IMR-90 (cell line): Measurements from ENCODE around the gene NBEA. TPM values are rescaled to one million over a fixed set of nuclear protein-coding genes. Genes with fewer than 3 reads are reported as not detected.

ENCODE experiments used
- ATAC-seq: fragments of 200-7000 bp; cut with Tn5 transposase; 2 replicates; pipeline ENCODE4 v1.9.1; 2020; ENCODE audit warnings: low read depth, mild to moderate bottlenecking, moderate library complexity
- BruUV-seq: library from RNA; stranded (reverse); fragments of 400-500 nt; replicated peaks from 2 replicates; lab custom pipeline; 2021; lab: Mats Ljungman, UMichigan
- CTCF ChIA-PET: fragments of 300-600 bp; formaldehyde crosslinking; extraction: SDS; loops from one replicate; lab custom pipeline; 2021; ENCODE audit warnings: antibody characterized with exemption; lab: Yijun Ruan, JAX
- POLR2A ChIA-PET: fragments of 300-600 bp; sonication (Branson Sonifier 250); formaldehyde crosslinking; loops from one replicate; lab custom pipeline; 2022; ENCODE audit warnings: antibody characterized with exemption; ENCODE audit not compliant: unreplicated experiment; lab: Charles Lee
- DNase-seq: peaks from one replicate; pipeline ENCODE4 v3.0.0; 2013
- H2AFZ ChIP-seq: replicated peaks from 2 replicates; pipeline ENCODE3; 2013; ENCODE audit warnings: low read length, mild to moderate bottlenecking; ENCODE audit not compliant: poor library complexity
- H2AK5ac ChIP-seq: 2 replicates; pipeline ENCODE4 v1.6.1; 2013; ENCODE audit warnings: low read depth, low read length, inconsistent platforms
- H2AK9ac ChIP-seq: replicated peaks from 2 replicates; pipeline ENCODE3; 2013; ENCODE audit warnings: mild to moderate bottlenecking, low read depth, low read length, moderate library complexity; ENCODE audit not compliant: poor library complexity
- H2BK120ac ChIP-seq: 2 replicates; pipeline ENCODE4 v1.6.1; 2013; ENCODE audit warnings: low read depth, low read length, inconsistent platforms
- H2BK15ac ChIP-seq: 3 replicates; pipeline ENCODE4 v1.6.1; 2013; ENCODE audit warnings: low read depth, low read length, inconsistent platforms
- H2BK20ac ChIP-seq: 2 replicates; pipeline ENCODE4 v1.6.1; 2013; ENCODE audit warnings: low read depth, mild to moderate bottlenecking, inconsistent platforms, low read length, moderate library complexity
- H2BK5ac ChIP-seq: 2 replicates; pipeline ENCODE4 v1.6.1; 2013; ENCODE audit warnings: mild to moderate bottlenecking, low read depth, low read length, inconsistent platforms; ENCODE audit not compliant: poor library complexity, severe bottlenecking
- H3K14ac ChIP-seq: replicated peaks from 2 replicates; pipeline ENCODE4 v1.6.1; 2013; ENCODE audit warnings: low read depth, low read length, inconsistent platforms
- H3K18ac ChIP-seq: 2 replicates; pipeline ENCODE4 v1.6.1; 2013; ENCODE audit warnings: low read depth, low read length, control low read depth
- H3K23ac ChIP-seq: 2 replicates; pipeline ENCODE4 v1.6.1; 2013; ENCODE audit warnings: low read depth, low read length, inconsistent platforms
- H3K27ac ChIP-seq: 2 replicates; pipeline ENCODE4 v1.5.1; 2013; ENCODE audit warnings: mild to moderate bottlenecking, control low read depth, low read length; ENCODE audit not compliant: insufficient read depth
- H3K27me3 ChIP-seq: 2 replicates; pipeline ENCODE4 v1.6.1; 2013; ENCODE audit warnings: low read length; ENCODE audit not compliant: control insufficient read depth, insufficient read depth
- H3K36me3 ChIP-seq: 2 replicates; pipeline ENCODE4 v1.6.1; 2013; ENCODE audit warnings: low read length, mixed read lengths; ENCODE audit not compliant: control insufficient read depth, insufficient read depth
- H3K4ac ChIP-seq: 2 replicates; pipeline ENCODE4 v1.6.1; 2013; ENCODE audit warnings: low read depth, low read length, inconsistent platforms
- H3K4me1 ChIP-seq: 2 replicates; pipeline ENCODE4 v1.6.1; 2013; ENCODE audit warnings: low read length, mixed read lengths; ENCODE audit not compliant: control insufficient read depth, insufficient read depth
- H3K4me2 ChIP-seq: 2 replicates; pipeline ENCODE4 v1.6.1; 2013; ENCODE audit warnings: low read depth, mild to moderate bottlenecking, control low read depth, low read length, moderate library complexity
- H3K4me3 ChIP-seq: 2 replicates; pipeline ENCODE4 v1.5.1; 2013; ENCODE audit warnings: low read depth, mild to moderate bottlenecking, control low read depth, low read length, moderate library complexity; ENCODE audit not compliant: insufficient read depth
- H3K56ac ChIP-seq: 2 replicates; pipeline ENCODE4 v1.6.1; 2013; ENCODE audit warnings: low read length, inconsistent platforms; ENCODE audit not compliant: insufficient read depth; ENCODE audit errors: extremely low read depth
- H3K79me1 ChIP-seq, 2 experiments: 2 replicates each; pipeline ENCODE4 v1.6.1; 2013; ENCODE audit warnings: low read length in 2 of 2, inconsistent platforms in 1 of 2, low read depth in 1 of 2
- H3K9ac ChIP-seq: 2 replicates; pipeline ENCODE4 v1.6.1; 2013; ENCODE audit warnings: low read depth, low read length, control low read depth
- H3K9me1 ChIP-seq: 2 replicates; pipeline ENCODE4 v1.6.1; 2013; ENCODE audit warnings: low read length, inconsistent platforms; ENCODE audit not compliant: insufficient read depth
- H3K9me3 ChIP-seq: 2 replicates; pipeline ENCODE4 v1.6.1; 2013; ENCODE audit warnings: low read length; ENCODE audit not compliant: control insufficient read depth, insufficient read depth
- H4K20me1 ChIP-seq: 2 replicates; pipeline ENCODE4 v1.6.1; 2013; ENCODE audit warnings: low read length, inconsistent platforms; ENCODE audit not compliant: insufficient read depth
- H4K5ac ChIP-seq: 2 replicates; pipeline ENCODE4 v1.6.1; 2013; ENCODE audit warnings: mild to moderate bottlenecking, low read depth, low read length, control low read depth
- H4K8ac ChIP-seq, 2 experiments: 2 replicates each; pipeline ENCODE4 v1.6.1; 2013; ENCODE audit warnings: low read depth in 2 of 2, low read length in 2 of 2, control low read depth in 1 of 2, inconsistent platforms in 1 of 2
- H4K91ac ChIP-seq: 2 replicates; pipeline ENCODE4 v1.6.1; 2013; ENCODE audit warnings: low read depth, low read length, inconsistent platforms; ENCODE audit not compliant: insufficient read depth
- MAFK ChIP-seq: IDR thresholded peaks from 2 replicates; pipeline ENCODE4 v1.6.1; 2012; ENCODE audit warnings: low read depth, low read length, improper control_type of control experiment
- POLR2A ChIP-seq: IDR thresholded peaks from 2 replicates; pipeline ENCODE4 v1.6.1; 2012; ENCODE audit warnings: mild to moderate bottlenecking, low read depth, low read length
- RAD21 ChIP-seq: IDR thresholded peaks from 2 replicates; pipeline ENCODE4 v1.6.1; 2012; ENCODE audit warnings: low read length, improper control_type of control experiment
- RCOR1 ChIP-seq: IDR thresholded peaks from 2 replicates; pipeline ENCODE4 v1.6.1; 2012; ENCODE audit warnings: mild to moderate bottlenecking, low read length, improper control_type of control experiment; ENCODE audit not compliant: insufficient replicate concordance
- RFX5 ChIP-seq: IDR thresholded peaks from 2 replicates; pipeline ENCODE4 v1.8.0; 2012; ENCODE audit warnings: low read depth, mild to moderate bottlenecking, low read length, moderate library complexity
- USF2 ChIP-seq: fragments of 150-350 bp; IDR thresholded peaks from 2 replicates; pipeline ENCODE4 v1.6.1; 2017; ENCODE audit warnings: mild to moderate bottlenecking, antibody characterized with exemption, low read length, low read depth
- WGBS, 2 experiments: methylation state at CpG; one replicate each; pipeline versions ENCODE4 v1.1.5 to v1.1.7; 2013; ENCODE audit warnings: missing lambda C conversion rate in 2 of 2; ENCODE audit not compliant: insufficient read length in 1 of 2; ENCODE audit errors: extremely low coverage in 2 of 2; 5-methylcytosine and 5-hydroxymethylcytosine counted together
- dilution Hi-C: fragments of 300-500 bp; cut with HindIII; formaldehyde crosslinking; loops from one replicate; pipeline ENCODE4 v1.14.3; 2018; ENCODE audit warnings: low sequenced_read_pairs; ENCODE audit not compliant: unreplicated experiment
- in situ Hi-C: fragments of 300-500 bp; cut with MboI; formaldehyde crosslinking; loops from 3 replicates; pipeline ENCODE4 v1.14.3; 2019; ENCODE audit warnings: low sequenced_read_pairs, inconsistent platforms, mixed read lengths
- intact Hi-C: fragments of 100-400 bp; cut with micrococcal nuclease; formaldehyde crosslinking; loops from 2 replicates; pipeline ENCODE4 v1.10.0; 2022
- polyA plus RNA-seq, 3 experiments: library from polyadenylated mRNA; depleted of rRNA; stranded (reverse); fragments of >200 nt; gene quantifications; 2 replicates each; pipeline ENCODE4 v1.2.3, GENCODE V29; 2012; ENCODE audit warnings: low replicate concordance in 1 of 3
- total RNA-seq: library from RNA; depleted of rRNA; stranded (reverse); fragments of >200 nt; gene quantifications from 2 replicates; pipeline ENCODE4 v1.2.3, GENCODE V29; 2012

Gene NBEA
- total and polyA plus RNA-seq, 2 of the 4 experiments (the other 2 are of a cell fraction) = 0.82 to 2.2 TPM

- Histone ChIP-seq H3K23ac (no peak overlapping the region), H3K27me3 (no peaks in the 10 kb centered on the region), H2BK20ac (no peak overlapping the region), H3K36me3 (no peaks in the 10 kb centered on the region), H3K79me1 (no peaks in the 10 kb centered on the region), H3K18ac (no peak overlapping the region), H3K4me3 (no peak overlapping the region), H3K4me1 (no peaks in the 10 kb centered on the region), H2BK15ac (no peak overlapping the region), H4K91ac (no peak overlapping the region), H3K4me2 (no peak overlapping the region), H2AK9ac (no peak overlapping the region), H3K9ac (no peak overlapping the region), H3K14ac (no peak overlapping the region), H2AK5ac (no peak overlapping the region), H3K4ac (no peak overlapping the region), H2AFZ (no peak overlapping the region), H3K56ac (no peak overlapping the region), H4K5ac (no peak overlapping the region), H4K8ac (no peak overlapping the region), H3K9me3 (no peaks in the 10 kb centered on the region), H2BK5ac (no peak overlapping the region), H4K20me1 (no peaks in the 10 kb centered on the region), H3K9me1 (no peaks in the 10 kb centered on the region), H3K27ac (no peak overlapping the region), H2BK120ac (no peak overlapping the region)
- dilution Hi-C loops = no loop called here
- ChIA-PET CTCF (interaction anchor here (0.6 kb wide), 1 partner anchor 626 kb away, joined by 5 read pairs; no protein-coding TSS in a partner anchor), POLR2A (no interaction called here)
- TF ChIP-seq USF2 (no peak), RCOR1 (no peak), RAD21 (no peak), RFX5 (no peak), POLR2A (no peak), MAFK (no peak)
- BruUV-seq = no TSS peak
- no CpG with 5 or more reads among the region's 2 CpGs for WGBS, 2 experiments
- ATAC-seq = no peak
- in situ Hi-C loops = no loop called here
- intact Hi-C loops = no loop called here
- no peak for DNase-seq
Measured at GRCh38 chr13:35191883-35192282, 249.8 kb downstream of the NBEA start.
